GM12878 (cell line): Measurements from ENCODE around the gene PPP2R1B.

ENCODE experiments used
- USF2 ChIP-seq: IDR thresholded peaks from 2 replicates; pipeline ENCODE4 v1.6.1; 2011; ENCODE audit warnings: low read depth, low read length, improper control_type of control experiment, borderline replicate concordance
- ZZZ3 ChIP-seq: IDR thresholded peaks from 2 replicates; pipeline ENCODE4 v1.6.1; 2011; ENCODE audit warnings: low read depth; ENCODE audit not compliant: control insufficient read depth, insufficient read length

GRCh38 chr11:111736621-111737443, 29.4 kb downstream of the PPP2R1B start:
- no peak for TF ChIP-seq ZZZ3
- TF ChIP-seq USF2 = no peak
